ENCODE data around the gene MET.
"Not testable (repeated sequence)": the region's sequence is repeated elsewhere in the genome, so short reads cannot be mapped to it uniquely, and the experiment has no call there.

GRCh38 chr7:116643148-116643547 is 28.8 kb upstream of the MET start:
- not testable (repeated sequence) for TF ChIP-seq NFYB (IDR thresholded peaks at IDR 0.05; ENCODE audit: insufficient read depth, low read depth, low read length); HDGF (IDR thresholded peaks at IDR 0.05); ZBTB40 (IDR thresholded peaks at IDR 0.05; ENCODE audit: borderline replicate concordance); EZH2 (IDR thresholded peaks at IDR 0.05; ENCODE audit: borderline replicate concordance, control insufficient read depth, low read depth, low read length); POLR2A (IDR thresholded peaks at IDR 0.05; ENCODE audit: low read depth, low read length)
- TF ChIP-seq, protein P1, sequence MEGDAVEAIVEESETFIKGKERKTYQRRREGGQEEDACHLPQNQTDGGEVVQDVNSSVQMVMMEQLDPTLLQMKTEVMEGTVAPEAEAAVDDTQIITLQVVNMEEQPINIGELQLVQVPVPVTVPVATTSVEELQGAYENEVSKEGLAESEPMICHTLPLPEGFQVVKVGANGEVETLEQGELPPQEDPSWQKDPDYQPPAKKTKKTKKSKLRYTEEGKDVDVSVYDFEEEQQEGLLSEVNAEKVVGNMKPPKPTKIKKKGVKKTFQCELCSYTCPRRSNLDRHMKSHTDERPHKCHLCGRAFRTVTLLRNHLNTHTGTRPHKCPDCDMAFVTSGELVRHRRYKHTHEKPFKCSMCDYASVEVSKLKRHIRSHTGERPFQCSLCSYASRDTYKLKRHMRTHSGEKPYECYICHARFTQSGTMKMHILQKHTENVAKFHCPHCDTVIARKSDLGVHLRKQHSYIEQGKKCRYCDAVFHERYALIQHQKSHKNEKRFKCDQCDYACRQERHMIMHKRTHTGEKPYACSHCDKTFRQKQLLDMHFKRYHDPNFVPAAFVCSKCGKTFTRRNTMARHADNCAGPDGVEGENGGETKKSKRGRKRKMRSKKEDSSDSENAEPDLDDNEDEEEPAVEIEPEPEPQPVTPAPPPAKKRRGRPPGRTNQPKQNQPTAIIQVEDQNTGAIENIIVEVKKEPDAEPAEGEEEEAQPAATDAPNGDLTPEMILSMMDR (IDR thresholded peaks at IDR 0.05 in 2 of 3, conservative IDR thresholded peaks at IDR 0.05 in 1 of 3; ENCODE audit: control insufficient read depth in 2 of 3, extremely low read depth in 1 of 3, insufficient read depth in 1 of 3, low read depth in 3 of 3, low read length in 3 of 3), result not testable (repeated sequence)
